Ramos (cell line): Measurements from ENCODE around the gene GPAT2.
"Not testable (repeated sequence)": the region's sequence is repeated elsewhere in the genome, so short reads cannot be mapped to it uniquely, and the experiment has no call there.

Experiments used
- in situ Hi-C: fragments of 300-500 bp; cut with MboI; formaldehyde crosslinking; loops from one replicate; pipeline ENCODE4 v1.14.3; 2022; ENCODE audit warnings: low sequenced_read_pairs; ENCODE audit not compliant: unreplicated experiment

Gene GPAT2, protein sequence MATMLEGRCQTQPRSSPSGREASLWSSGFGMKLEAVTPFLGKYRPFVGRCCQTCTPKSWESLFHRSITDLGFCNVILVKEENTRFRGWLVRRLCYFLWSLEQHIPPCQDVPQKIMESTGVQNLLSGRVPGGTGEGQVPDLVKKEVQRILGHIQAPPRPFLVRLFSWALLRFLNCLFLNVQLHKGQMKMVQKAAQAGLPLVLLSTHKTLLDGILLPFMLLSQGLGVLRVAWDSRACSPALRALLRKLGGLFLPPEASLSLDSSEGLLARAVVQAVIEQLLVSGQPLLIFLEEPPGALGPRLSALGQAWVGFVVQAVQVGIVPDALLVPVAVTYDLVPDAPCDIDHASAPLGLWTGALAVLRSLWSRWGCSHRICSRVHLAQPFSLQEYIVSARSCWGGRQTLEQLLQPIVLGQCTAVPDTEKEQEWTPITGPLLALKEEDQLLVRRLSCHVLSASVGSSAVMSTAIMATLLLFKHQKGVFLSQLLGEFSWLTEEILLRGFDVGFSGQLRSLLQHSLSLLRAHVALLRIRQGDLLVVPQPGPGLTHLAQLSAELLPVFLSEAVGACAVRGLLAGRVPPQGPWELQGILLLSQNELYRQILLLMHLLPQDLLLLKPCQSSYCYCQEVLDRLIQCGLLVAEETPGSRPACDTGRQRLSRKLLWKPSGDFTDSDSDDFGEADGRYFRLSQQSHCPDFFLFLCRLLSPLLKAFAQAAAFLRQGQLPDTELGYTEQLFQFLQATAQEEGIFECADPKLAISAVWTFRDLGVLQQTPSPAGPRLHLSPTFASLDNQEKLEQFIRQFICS

DNA sequence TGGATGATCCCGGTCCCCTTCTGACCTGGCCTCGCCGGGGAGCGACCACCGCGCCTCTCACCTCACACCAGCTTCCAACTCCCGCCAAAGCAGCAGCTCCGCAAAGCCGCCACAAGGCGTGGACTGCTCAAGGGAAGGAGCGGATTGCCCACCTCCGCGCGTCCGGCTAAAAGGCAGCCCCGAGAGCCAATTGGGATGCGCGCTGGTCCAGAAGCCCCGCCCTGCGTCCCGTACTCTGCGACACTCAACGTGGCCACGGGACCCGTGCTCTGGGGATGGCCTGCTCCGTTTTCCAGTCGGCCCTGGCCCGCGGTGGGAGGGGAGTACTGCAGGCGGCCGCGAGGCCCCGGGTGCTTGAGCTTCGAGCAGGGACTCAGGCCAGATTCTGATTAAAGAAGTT lies at the start of gene GPAT2:
GPAT2 (minus strand) TSS at position 125 of the 400 bp plus-strand sequence. CDS start 2,557 bp downstream, outside the sequence.
- in situ Hi-C loops, result not testable (repeated sequence)

DNA sequence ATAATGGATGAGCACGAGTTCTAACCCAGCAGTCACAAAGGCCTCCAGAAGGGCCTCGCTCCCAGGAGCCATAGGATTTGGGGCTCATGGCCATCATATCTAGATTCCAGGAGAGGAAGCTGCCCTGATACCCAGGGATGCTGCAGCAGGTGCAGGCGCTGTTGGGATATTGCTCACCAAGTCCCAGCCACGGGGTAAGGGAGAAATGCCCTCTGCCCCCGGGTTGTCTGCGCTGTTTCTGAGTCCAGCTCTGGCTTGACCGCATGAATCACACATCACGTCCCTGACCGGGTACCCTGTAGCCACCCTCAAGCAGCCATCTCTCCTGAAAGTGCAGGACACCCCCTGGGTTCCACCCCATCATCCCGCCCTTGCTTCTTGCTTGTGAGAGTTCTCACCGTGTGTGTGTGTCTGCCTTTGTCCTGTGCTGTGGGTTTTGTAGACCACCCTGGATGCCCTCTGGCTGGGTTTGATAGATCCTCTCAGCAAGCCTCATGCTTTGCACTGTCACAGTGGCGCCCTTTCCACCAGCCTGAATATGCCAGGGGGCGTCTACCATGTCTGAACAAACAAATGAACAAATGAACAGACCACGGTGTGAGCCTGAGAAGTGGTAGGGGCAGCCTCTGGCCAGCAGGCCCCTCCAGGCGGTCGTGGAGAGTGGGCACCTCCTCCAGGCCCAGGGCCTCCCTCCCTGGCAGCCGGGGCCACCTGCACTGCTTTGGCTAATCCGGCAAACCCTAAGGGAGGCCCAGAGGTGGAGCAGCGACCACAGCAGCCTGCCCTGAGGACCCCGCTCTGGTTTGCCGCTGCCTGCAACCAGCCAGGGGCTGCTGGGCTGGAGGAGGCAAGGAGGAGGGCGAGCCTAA lies 49.5 kb upstream of the GPAT2 start:
- in situ Hi-C loops, result no loop called here

- in situ Hi-C loops, result no loop called here
These were observed 48.6 kb upstream of the GPAT2 start for GRCh38 chr2:96083064-96083939.

DNA sequence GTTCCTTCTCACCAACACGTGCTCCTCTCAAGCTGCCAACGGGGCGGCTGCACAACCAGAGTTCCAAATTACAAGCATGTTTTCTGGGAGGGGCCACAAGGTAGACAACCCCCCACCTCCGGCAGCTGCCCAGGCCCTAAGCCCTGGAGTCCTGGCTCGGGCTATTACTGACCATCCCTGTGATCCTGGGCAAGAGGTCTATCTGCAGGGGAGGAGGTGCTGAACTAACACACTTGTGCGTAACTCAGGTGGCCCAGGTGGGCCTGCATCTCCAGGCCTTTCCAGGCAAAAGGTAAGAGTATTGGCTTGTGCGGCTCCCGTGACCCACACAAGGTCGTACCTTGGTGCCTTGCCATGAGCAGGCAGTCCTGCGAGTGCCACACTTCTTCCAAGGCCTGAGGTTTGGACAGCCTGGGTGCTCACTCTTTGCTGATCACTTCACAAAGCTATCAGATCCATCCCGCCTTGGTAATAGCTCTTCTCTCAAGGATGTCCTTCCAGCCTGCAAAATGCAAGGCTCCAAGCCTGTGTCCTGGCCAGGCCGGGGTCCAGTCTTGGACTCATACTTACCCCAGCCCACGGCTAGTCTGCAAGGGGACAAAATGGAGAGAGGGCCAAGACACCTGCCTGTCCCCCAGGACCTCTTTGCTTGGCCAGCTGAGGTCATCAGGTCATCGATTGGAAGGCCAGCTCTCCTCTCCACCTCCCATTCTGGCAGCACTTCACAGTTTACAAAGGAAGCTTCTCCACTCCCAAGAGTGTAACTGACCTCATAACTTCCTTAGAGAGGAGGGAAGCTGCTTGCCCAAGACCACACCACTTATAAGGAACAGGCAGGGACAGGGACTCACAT lies 47.7 kb upstream of the GPAT2 start:
- in situ Hi-C loops, result no loop called here

- in situ Hi-C loops, result no loop called here
These were observed 46.3 kb upstream of the GPAT2 start for GRCh38 chr2:96081042-96081441.

GRCh38 chr2:96075199-96075771 lies 40.6 kb upstream of the GPAT2 start:
- in situ Hi-C loops, result no loop called here

DNA sequence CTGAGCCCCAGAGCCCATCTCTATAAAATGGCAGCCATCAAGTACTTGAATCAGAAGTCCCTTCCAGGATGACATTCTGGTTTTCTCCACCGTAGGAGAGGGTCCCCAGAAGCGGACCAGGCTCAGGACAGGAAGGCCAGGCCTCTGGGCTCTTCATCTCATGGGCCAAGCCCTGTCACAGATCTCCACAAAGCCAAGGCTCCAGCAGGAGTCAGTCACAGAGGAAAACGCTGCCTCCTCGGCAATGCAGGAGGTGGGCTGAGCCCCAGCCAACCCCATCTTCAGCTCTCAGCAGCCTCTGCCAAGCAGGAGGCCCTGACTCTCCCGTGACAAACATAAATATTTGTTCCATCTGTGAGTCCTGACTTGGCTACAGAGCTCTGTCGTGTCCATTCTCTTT lies 39.4 kb upstream of the GPAT2 start:
- in situ Hi-C loops, result loop anchor here (25.0 kb wide), 1 partner anchor 1588 kb away; the partner anchor contains the start of genes ACTR1B and C2orf92

GRCh38 chr2:96073170-96073775 lies 38.6 kb upstream of the GPAT2 start:
- in situ Hi-C loops, result loop anchor here (25.0 kb wide), 1 partner anchor 1589 kb away; the partner anchor contains the start of genes ACTR1B and C2orf92

- in situ Hi-C loops, result loop anchor here (25.0 kb wide), 1 partner anchor 1590 kb away; the partner anchor contains the start of genes ACTR1B and C2orf92
These were observed 38.0 kb upstream of the GPAT2 start for GRCh38 chr2:96072746-96073145.

DNA sequence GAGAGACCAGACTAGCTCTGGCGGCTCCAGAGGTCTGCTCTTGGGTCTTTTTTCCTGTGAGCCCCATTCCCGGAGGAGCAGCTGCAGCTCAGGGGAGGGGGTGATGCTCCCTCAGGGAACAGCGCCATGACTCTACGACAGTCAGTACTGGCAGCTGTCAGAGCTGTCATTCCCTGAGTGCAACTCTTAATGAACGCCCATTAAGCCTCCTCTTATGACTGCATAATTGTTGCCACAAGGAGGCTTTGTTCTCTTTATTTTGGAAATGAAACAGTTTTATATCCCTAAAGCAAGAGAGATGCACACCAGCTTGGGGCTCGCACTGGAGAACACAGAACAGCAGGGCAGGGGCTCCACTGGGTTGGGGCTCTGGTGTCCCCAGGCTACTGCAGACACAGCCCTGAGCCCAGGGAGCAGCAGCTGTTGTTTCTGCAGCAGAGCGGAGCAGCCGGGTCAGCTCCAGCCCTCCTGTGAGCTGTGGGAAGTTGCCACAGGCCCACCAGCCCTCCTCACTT lies 37.3 kb upstream of the GPAT2 start:
- in situ Hi-C loops, result loop anchor here (25.0 kb wide), 1 partner anchor 1590 kb away; the partner anchor contains the start of genes ACTR1B and C2orf92

DNA sequence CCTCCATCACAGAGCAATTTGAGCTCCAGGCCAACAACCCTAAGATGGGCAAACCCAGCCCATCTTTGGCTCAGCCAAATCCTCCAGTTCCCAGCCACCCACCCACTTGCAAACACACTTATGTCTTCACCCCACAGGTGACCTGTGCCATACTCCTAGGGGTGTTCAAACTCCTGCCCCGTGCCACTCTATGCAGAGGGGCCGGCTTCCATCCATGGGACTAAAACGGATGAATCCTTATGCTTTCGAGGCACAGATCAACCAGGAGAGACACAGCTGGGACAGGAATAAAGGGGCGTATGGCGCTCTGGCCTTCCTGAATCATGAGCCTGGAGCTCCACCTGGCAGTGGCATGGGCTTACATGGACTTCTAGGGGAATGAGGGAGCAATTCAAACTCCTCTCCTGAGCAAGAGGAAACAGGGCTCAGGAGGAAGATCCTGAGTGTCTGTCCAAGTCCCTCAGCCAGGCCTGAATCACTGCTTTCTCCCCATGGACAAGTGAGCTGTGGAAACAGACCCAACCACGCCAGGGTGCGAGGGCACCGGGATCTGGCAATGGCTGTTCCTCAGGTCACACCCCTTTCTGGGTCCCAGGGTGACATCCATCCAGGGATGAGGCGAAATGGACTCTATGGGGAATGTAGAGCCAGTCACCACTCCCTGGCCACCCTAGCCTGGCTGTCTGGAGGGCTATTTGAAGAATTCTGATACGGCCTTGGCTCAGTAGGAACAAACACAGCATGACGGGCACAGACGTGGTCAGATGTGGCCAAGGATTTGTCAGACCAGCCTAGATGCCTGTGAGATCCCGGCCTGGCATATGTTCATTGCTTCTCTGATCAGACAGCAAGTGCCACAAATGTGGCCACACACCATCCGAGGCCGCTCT lies 36.6 kb upstream of the GPAT2 start:
- in situ Hi-C loops, result loop anchor here (25.0 kb wide), 1 partner anchor 1591 kb away; the partner anchor contains the start of genes ACTR1B and C2orf92

GRCh38 chr2:96070351-96070750 lies 35.6 kb upstream of the GPAT2 start:
- in situ Hi-C loops, result loop anchor here (25.0 kb wide), 1 partner anchor 1592 kb away; the partner anchor contains the start of genes ACTR1B and C2orf92

GRCh38 chr2:96069878-96070277 lies 35.2 kb upstream of the GPAT2 start:
- in situ Hi-C loops, result loop anchor here (25.0 kb wide), 1 partner anchor 1592 kb away; the partner anchor contains the start of genes ACTR1B and C2orf92

DNA sequence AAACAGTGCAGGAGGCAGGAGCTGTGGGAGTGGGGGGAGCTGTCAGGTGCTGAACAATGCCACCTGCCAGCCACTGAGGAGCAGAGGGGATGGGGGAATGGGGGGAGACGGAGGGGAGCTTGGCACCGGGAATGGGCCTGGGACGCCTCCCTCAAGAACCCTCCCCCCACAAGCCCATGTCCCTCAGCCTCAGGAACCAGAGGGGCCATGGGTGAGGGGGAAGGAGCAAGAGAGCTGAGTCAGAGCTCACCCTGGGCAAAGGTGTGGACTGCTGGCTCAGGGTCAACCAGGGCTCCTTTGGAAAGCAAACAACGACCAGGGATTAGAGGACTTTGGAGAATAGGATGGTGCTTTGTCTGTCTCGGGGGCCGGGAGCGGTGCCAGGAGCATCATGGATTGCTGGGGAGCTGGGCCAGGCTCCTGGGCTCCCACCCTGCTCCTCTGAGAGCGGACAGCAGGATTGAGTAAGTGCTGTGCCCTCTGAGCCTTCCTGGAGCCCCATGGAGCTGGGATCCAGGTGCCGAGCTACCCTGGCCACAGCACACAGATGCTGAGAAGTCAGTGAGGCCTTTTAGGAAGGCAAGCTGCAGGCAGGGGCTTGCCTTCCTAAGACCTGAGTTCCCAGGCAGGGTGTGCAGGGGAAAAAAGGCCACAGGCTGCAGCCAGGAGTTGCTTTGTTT lies 33.3 kb upstream of the GPAT2 start:
- in situ Hi-C loops, result loop anchor here (25.0 kb wide), 1 partner anchor 1594 kb away; the partner anchor contains the start of genes ACTR1B and C2orf92

GRCh38 chr2:96067098-96067660 lies 32.5 kb upstream of the GPAT2 start:
- in situ Hi-C loops, result loop anchor here (25.0 kb wide), 1 partner anchor 1595 kb away; the partner anchor contains the start of genes ACTR1B and C2orf92
